ENCODE results near the gene SOX5.

Gene SOX5

DNA sequence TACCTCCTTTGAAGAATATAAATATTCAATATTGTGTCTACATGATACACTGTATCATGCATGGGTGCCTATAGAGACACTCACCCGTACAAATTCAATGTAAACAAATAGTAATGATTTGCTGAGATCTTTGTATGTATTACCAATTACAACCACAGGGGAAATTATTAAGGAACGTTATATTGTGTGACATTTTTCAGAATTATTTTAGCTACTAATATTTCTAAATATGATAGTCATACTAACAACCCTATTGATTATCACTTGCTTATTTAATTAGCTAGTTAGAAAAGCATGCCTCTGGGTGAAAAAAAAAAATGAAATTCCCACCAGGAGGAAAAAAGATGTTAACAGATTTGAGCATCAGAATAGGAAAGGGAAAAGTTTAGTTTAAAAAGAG lies 2.1 kb downstream of the SOX5 start:
- H3K27me3 ChIP-seq (replicated peaks; ENCODE audit: control insufficient read depth, insufficient read depth, low read length, poor library complexity, severe bottlenecking), result no peaks in the 10 kb centered on the region
- H3K27ac ChIP-seq (ENCODE audit: insufficient read depth, low read length, poor library complexity, severe bottlenecking), result no peak overlapping the region
- no peak for DNase-seq
- no peak overlapping the region for H3K4me3 ChIP-seq (ENCODE audit: insufficient read depth, low read depth, low read length, poor library complexity, severe bottlenecking)
- no peaks in the 10 kb centered on the region for H3K36me3 ChIP-seq (ENCODE audit: control insufficient read depth, insufficient read depth, low read length)
- H3K9me3 ChIP-seq (ENCODE audit: control insufficient read depth, low read length), result no peaks in the 10 kb centered on the region
- H3K4me1 ChIP-seq (ENCODE audit: control insufficient read depth, insufficient read depth, low read length, poor library complexity, severe bottlenecking), result no peaks in the 10 kb centered on the region

DNA sequence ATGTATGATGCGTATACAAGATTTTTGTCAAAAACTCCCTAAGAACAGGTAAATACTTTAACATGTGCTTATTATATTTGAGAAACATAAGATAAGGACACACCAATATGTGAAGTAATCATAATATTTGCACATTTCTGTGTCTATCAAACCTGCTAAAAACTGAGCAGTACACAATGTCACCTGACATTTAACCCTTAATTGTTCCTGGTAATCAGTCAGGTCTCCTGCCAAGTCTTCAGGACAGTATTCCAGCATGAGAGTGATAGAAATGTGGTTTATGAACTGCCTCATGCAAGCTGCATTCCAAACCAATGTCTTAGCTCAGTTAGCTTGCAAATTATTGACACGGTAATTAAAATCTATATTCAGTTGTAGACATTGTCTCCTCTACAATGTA lies 4.2 kb downstream of the SOX5 start:
- Histone ChIP-seq H3K9me3 (ENCODE audit: control insufficient read depth, low read length) (no peaks in the 10 kb centered on the region), H3K4me3 (ENCODE audit: insufficient read depth, low read depth, low read length, poor library complexity, severe bottlenecking) (no peak overlapping the region), H3K27ac (ENCODE audit: insufficient read depth, low read length, poor library complexity, severe bottlenecking) (no peak overlapping the region), H3K36me3 (ENCODE audit: control insufficient read depth, insufficient read depth, low read length) (no peaks in the 10 kb centered on the region), H3K4me1 (ENCODE audit: control insufficient read depth, insufficient read depth, low read length, poor library complexity, severe bottlenecking) (no peaks in the 10 kb centered on the region), H3K27me3 (replicated peaks; ENCODE audit: control insufficient read depth, insufficient read depth, low read length, poor library complexity, severe bottlenecking) (no peaks in the 10 kb centered on the region)
- no peak for DNase-seq

DNA sequence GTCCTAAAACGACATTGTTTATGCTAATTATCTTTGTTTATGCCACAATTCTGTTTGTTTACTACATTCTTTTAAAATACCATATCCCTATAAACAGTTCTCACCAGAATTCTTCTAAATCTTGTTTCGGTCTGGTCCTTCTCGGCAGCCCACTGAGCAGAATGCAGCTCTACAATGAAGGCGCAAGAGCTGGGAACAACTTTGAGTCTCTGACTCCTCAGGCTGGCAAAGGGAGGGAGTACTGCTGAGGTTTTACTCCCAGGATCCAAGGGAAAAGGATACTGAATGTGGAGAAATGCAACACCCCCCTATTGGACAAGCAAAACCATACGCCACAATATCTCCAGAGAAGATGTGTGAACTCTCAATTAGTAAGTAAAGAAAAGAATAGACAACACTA lies 5.4 kb downstream of the SOX5 start:
- H3K4me1 ChIP-seq (ENCODE audit: control insufficient read depth, insufficient read depth, low read length, poor library complexity, severe bottlenecking), result no peaks in the 10 kb centered on the region
- no peaks in the 10 kb centered on the region for H3K36me3 ChIP-seq (ENCODE audit: control insufficient read depth, insufficient read depth, low read length)
- no peak overlapping the region for H3K27ac ChIP-seq (ENCODE audit: insufficient read depth, low read length, poor library complexity, severe bottlenecking)

DNA sequence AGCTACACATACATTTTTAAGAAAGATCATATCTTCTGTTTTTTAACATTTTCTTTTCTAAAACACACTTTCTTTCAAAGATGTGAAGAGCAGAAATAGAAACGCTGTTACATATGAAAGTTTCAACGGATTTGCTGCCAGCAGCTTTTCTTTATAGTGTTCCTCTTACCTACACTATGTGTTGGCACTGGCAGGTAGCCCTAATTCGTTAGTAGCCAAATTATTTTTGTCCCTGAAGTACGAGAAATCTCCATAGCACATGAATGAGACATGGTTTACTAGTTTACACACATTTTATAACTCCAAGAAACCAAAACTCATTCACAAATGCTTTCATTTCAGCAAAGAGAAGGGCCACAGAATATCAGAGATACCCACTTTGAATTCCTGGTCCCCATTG lies 6.6 kb downstream of the SOX5 start:
- Histone ChIP-seq H3K27ac (ENCODE audit: insufficient read depth, low read length, poor library complexity, severe bottlenecking) (no peak overlapping the region), H3K4me3 (ENCODE audit: insufficient read depth, low read depth, low read length, poor library complexity, severe bottlenecking) (no peak overlapping the region), H3K27me3 (replicated peaks; ENCODE audit: control insufficient read depth, insufficient read depth, low read length, poor library complexity, severe bottlenecking) (no peaks in the 10 kb centered on the region), H3K4me1 (ENCODE audit: control insufficient read depth, insufficient read depth, low read length, poor library complexity, severe bottlenecking) (no peaks in the 10 kb centered on the region), H3K9me3 (ENCODE audit: control insufficient read depth, low read length) (no peaks in the 10 kb centered on the region), H3K36me3 (ENCODE audit: control insufficient read depth, insufficient read depth, low read length) (no peaks in the 10 kb centered on the region)
- DNase-seq, result no peak

More for the DNA sequence above, 5.4 kb downstream of the SOX5 start:
- no peak for DNase-seq
- Histone ChIP-seq H3K9me3 (ENCODE audit: control insufficient read depth, low read length) (no peaks in the 10 kb centered on the region), H3K27me3 (replicated peaks; ENCODE audit: control insufficient read depth, insufficient read depth, low read length, poor library complexity, severe bottlenecking) (no peaks in the 10 kb centered on the region), H3K4me3 (ENCODE audit: insufficient read depth, low read depth, low read length, poor library complexity, severe bottlenecking) (no peak overlapping the region)

DNA sequence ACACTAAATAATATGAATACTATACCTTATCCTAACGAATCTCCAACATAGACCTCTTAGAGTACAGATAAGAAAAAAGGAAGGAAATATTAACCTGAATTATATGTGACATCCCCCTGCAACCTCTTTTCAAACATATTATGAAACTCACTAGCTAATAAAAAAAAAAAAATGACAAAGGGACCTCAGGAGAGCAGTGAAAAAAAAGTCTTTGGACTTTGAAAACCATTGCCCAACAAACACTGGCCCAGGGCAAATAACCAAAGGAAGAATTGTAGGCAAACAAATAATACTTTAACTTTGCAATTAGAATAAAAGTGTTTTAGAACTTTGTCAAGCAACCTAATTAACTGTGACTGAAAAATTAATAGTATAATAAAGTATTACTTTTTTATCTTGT lies 7.7 kb downstream of the SOX5 start:
- Histone ChIP-seq H3K27ac (ENCODE audit: insufficient read depth, low read length, poor library complexity, severe bottlenecking) (no peak overlapping the region), H3K4me1 (ENCODE audit: control insufficient read depth, insufficient read depth, low read length, poor library complexity, severe bottlenecking) (no peaks in the 10 kb centered on the region), H3K27me3 (replicated peaks; ENCODE audit: control insufficient read depth, insufficient read depth, low read length, poor library complexity, severe bottlenecking) (no peaks in the 10 kb centered on the region), H3K4me3 (ENCODE audit: insufficient read depth, low read depth, low read length, poor library complexity, severe bottlenecking) (no peak overlapping the region), H3K36me3 (ENCODE audit: control insufficient read depth, insufficient read depth, low read length) (no peaks in the 10 kb centered on the region), H3K9me3 (ENCODE audit: control insufficient read depth, low read length) (no peaks in the 10 kb centered on the region)
- no peak for DNase-seq

DNA sequence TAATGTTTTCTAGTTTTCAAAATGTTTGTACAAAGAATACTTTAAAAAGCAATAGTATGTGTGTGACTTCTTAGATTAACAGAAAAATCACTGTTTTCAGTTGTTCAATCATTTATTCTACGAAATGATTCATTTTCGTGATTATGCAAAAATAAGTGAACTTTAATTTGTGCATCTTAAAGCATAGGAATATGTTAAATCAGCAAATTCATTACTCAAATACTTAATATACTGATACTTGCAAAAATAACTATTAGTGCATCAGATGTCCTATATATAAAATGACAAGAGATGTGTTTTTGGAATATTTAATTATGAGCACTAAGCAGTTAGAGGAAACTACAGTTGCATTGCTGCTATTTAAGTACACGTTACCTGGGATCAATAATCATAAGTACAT lies 11.0 kb downstream of the SOX5 start:
- H3K27me3 ChIP-seq (replicated peaks; ENCODE audit: control insufficient read depth, insufficient read depth, low read length, poor library complexity, severe bottlenecking), result no peaks in the 10 kb centered on the region
- H3K27ac ChIP-seq (ENCODE audit: insufficient read depth, low read length, poor library complexity, severe bottlenecking), result no peak overlapping the region
- no peaks in the 10 kb centered on the region for H3K36me3 ChIP-seq (ENCODE audit: control insufficient read depth, insufficient read depth, low read length)
- no peak overlapping the region for H3K4me3 ChIP-seq (ENCODE audit: insufficient read depth, low read depth, low read length, poor library complexity, severe bottlenecking)
- no peaks in the 10 kb centered on the region for H3K9me3 ChIP-seq (ENCODE audit: control insufficient read depth, low read length)
- H3K4me1 ChIP-seq (ENCODE audit: control insufficient read depth, insufficient read depth, low read length, poor library complexity, severe bottlenecking), result no peaks in the 10 kb centered on the region
- DNase-seq, result no peak

DNA sequence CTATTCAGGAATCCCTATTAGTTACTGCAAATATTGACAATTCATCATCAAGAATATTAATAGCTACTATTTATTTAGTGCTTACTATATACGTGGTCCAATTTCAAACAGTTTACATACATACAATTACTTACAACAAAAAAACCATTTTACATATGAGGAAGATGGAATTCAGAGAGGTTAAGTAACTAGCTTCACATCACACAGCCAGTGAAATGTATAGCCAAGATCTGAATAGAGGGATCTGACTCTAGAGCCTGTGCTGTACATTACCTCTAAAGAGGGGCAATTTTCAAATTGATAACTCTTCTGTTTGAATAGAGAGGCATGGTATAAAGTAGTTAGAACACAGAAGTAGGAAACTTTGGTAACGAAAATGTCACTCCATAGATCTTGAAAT lies 18.3 kb downstream of the SOX5 start:
- no peaks in the 10 kb centered on the region for H3K36me3 ChIP-seq (ENCODE audit: control insufficient read depth, insufficient read depth, low read length)
- no peaks in the 10 kb centered on the region for H3K4me1 ChIP-seq (ENCODE audit: control insufficient read depth, insufficient read depth, low read length, poor library complexity, severe bottlenecking)
- no peak for DNase-seq
- no peaks in the 10 kb centered on the region for H3K9me3 ChIP-seq (ENCODE audit: control insufficient read depth, low read length)
- no peaks in the 10 kb centered on the region for H3K27me3 ChIP-seq (replicated peaks; ENCODE audit: control insufficient read depth, insufficient read depth, low read length, poor library complexity, severe bottlenecking)
- no peak overlapping the region for H3K27ac ChIP-seq (ENCODE audit: insufficient read depth, low read length, poor library complexity, severe bottlenecking)
- H3K4me3 ChIP-seq (ENCODE audit: insufficient read depth, low read depth, low read length, poor library complexity, severe bottlenecking), result no peak overlapping the region

DNA sequence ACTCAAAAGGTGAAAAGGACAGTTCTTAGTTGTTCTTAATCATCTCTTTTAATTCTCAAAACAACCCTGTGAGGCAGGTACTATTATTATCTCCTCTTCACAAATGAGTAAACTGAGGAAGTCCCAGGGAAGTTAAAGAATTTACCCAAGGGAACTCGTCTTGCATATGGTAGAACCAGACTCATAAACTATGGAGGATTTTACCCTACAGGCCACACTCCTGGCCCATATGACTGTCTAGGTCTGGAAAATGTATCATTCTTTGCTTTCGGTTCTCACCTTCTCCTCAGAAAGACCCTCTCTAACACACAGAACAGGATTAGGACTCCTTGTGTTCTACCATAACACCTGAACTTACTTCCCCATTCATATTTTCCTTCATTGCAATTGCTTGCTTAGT lies 18.9 kb downstream of the SOX5 start:
- H3K9me3 ChIP-seq (ENCODE audit: control insufficient read depth, low read length), result no peaks in the 10 kb centered on the region
- H3K36me3 ChIP-seq (ENCODE audit: control insufficient read depth, insufficient read depth, low read length), result no peaks in the 10 kb centered on the region
- H3K27ac ChIP-seq (ENCODE audit: insufficient read depth, low read length, poor library complexity, severe bottlenecking), result no peak overlapping the region
- no peaks in the 10 kb centered on the region for H3K27me3 ChIP-seq (replicated peaks; ENCODE audit: control insufficient read depth, insufficient read depth, low read length, poor library complexity, severe bottlenecking)
- DNase-seq, result no peak
- H3K4me1 ChIP-seq (ENCODE audit: control insufficient read depth, insufficient read depth, low read length, poor library complexity, severe bottlenecking), result no peaks in the 10 kb centered on the region
- H3K4me3 ChIP-seq (ENCODE audit: insufficient read depth, low read depth, low read length, poor library complexity, severe bottlenecking), result no peak overlapping the region

DNA sequence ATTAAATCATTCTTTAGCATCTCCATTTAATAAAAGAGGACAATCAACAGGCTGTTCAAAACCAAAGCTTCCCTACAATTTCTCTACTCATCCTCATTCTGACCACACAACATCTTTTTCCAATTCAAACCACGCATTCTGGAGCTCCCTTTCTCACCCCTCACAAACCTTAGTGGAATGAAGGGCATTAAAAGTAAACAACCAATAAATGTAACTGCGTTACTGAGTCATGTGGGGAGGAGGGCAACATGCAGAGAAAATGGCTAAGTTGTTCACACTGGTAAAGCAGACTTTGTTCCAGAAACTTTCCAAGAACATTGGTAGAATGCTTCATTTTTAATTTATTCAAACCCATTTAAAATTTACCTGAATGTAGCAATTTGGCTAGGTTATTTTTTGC lies 19.6 kb downstream of the SOX5 start:
- Histone ChIP-seq H3K4me3 (ENCODE audit: insufficient read depth, low read depth, low read length, poor library complexity, severe bottlenecking) (no peak overlapping the region), H3K36me3 (ENCODE audit: control insufficient read depth, insufficient read depth, low read length) (no peaks in the 10 kb centered on the region), H3K27me3 (replicated peaks; ENCODE audit: control insufficient read depth, insufficient read depth, low read length, poor library complexity, severe bottlenecking) (no peaks in the 10 kb centered on the region), H3K4me1 (ENCODE audit: control insufficient read depth, insufficient read depth, low read length, poor library complexity, severe bottlenecking) (no peaks in the 10 kb centered on the region), H3K9me3 (ENCODE audit: control insufficient read depth, low read length) (no peaks in the 10 kb centered on the region), H3K27ac (ENCODE audit: insufficient read depth, low read length, poor library complexity, severe bottlenecking) (no peak overlapping the region)
- DNase-seq, result no peak

DNA sequence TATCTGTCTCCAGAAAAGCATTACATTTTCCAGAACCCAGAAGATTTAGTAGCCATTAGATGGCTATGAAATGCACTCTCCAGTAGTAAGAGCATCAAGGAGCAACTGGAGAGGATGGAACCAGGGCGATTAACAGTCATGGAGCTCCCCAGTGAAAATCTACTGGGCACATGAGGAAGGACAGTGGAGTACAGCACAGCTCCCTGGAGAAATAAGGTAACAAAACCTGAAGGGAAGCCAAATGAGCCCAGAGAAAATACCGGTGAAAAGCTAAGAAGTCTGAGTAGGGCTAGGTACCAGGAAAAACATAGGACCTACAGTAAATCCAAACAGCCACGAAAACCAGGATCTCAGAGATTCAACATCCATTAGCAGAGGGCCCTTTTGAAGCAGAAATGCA lies 21.6 kb downstream of the SOX5 start:
- no peaks in the 10 kb centered on the region for H3K27me3 ChIP-seq (replicated peaks; ENCODE audit: control insufficient read depth, insufficient read depth, low read length, poor library complexity, severe bottlenecking)
- H3K9me3 ChIP-seq (ENCODE audit: control insufficient read depth, low read length), result no peaks in the 10 kb centered on the region
- no peak overlapping the region for H3K4me3 ChIP-seq (ENCODE audit: insufficient read depth, low read depth, low read length, poor library complexity, severe bottlenecking)
- no peak overlapping the region for H3K27ac ChIP-seq (ENCODE audit: insufficient read depth, low read length, poor library complexity, severe bottlenecking)
- DNase-seq, result no peak
- H3K36me3 ChIP-seq (ENCODE audit: control insufficient read depth, insufficient read depth, low read length), result no peaks in the 10 kb centered on the region
- H3K4me1 ChIP-seq (ENCODE audit: control insufficient read depth, insufficient read depth, low read length, poor library complexity, severe bottlenecking), result no peaks in the 10 kb centered on the region
